ENCODE measurements around the gene HSD11B2.

The HSD11B2 gene

GRCh38 chr16:67431775-67432505 is 1.0 kb downstream of the HSD11B2 start:
- no peak for DNase-seq (ENCODE audit: low read depth in 2 of 2, low spot score in 1 of 2)

- no peak for DNase-seq (ENCODE audit: low read depth in 2 of 2, low spot score in 1 of 2)
Measured at GRCh38 chr16:67432506-67432890, 1.6 kb downstream of the HSD11B2 start.

- no peak for DNase-seq (ENCODE audit: low read depth in 2 of 2, low spot score in 1 of 2)
Measured at GRCh38 chr16:67433131-67433719, 2.3 kb downstream of the HSD11B2 start.

- no peak for DNase-seq (ENCODE audit: low read depth in 2 of 2, low spot score in 1 of 2)
Measured at GRCh38 chr16:67435758-67436164, 4.8 kb downstream of the HSD11B2 start.

GRCh38 chr16:67436640-67437193 is 5.8 kb downstream of the HSD11B2 start:
- no peak for DNase-seq (ENCODE audit: low read depth in 2 of 2, low spot score in 1 of 2)

GRCh38 chr16:67437513-67437912 is 6.6 kb downstream of the HSD11B2 start:
- DNase-seq (ENCODE audit: low read depth in 2 of 2, low spot score in 1 of 2): no peak

- DNase-seq (ENCODE audit: low read depth in 2 of 2, low spot score in 1 of 2): no peak
Measured at GRCh38 chr16:67438098-67438791, 7.3 kb downstream of the HSD11B2 start.

GRCh38 chr16:67438824-67439393 is 8.0 kb downstream of the HSD11B2 start:
- DNase-seq (ENCODE audit: low read depth in 2 of 2, low spot score in 1 of 2): no peak

GRCh38 chr16:67441271-67441753 is 10.4 kb downstream of the HSD11B2 start:
- DNase-seq (ENCODE audit: low read depth in 2 of 2, low spot score in 1 of 2): no peak

GRCh38 chr16:67441907-67442306 is 11.0 kb downstream of the HSD11B2 start:
- no peak for DNase-seq (ENCODE audit: low read depth in 2 of 2, low spot score in 1 of 2)

- no peak for DNase-seq (ENCODE audit: low read depth in 2 of 2, low spot score in 1 of 2)
Measured at GRCh38 chr16:67442581-67443255, 11.8 kb downstream of the HSD11B2 start.

GRCh38 chr16:67443265-67443664 is 12.3 kb downstream of the HSD11B2 start:
- DNase-seq (ENCODE audit: low read depth in 2 of 2, low spot score in 1 of 2): no peak

GRCh38 chr16:67444259-67445125 is 13.6 kb downstream of the HSD11B2 start:
- no peak for DNase-seq (ENCODE audit: low read depth in 2 of 2, low spot score in 1 of 2)

GRCh38 chr16:67445126-67445426 is 14.2 kb downstream of the HSD11B2 start:
- no peak for DNase-seq (ENCODE audit: low read depth in 2 of 2, low spot score in 1 of 2)

- no peak for DNase-seq (ENCODE audit: low read depth in 2 of 2, low spot score in 1 of 2)
Measured at GRCh38 chr16:67445441-67445912, 14.6 kb downstream of the HSD11B2 start.

- no peak for DNase-seq (ENCODE audit: low read depth in 2 of 2, low spot score in 1 of 2)
Measured at GRCh38 chr16:67445913-67446907, 15.3 kb downstream of the HSD11B2 start.

GRCh38 chr16:67446968-67447507 is 16.1 kb downstream of the HSD11B2 start:
- DNase-seq (ENCODE audit: low read depth in 2 of 2, low spot score in 1 of 2): no peak

- DNase-seq (ENCODE audit: low read depth in 2 of 2, low spot score in 1 of 2): no peak
Measured at GRCh38 chr16:67447508-67448076, 16.7 kb downstream of the HSD11B2 start.
